Loucy (cell line): ENCODE data around the gene FOXP1.

ENCODE experiments used
- H2AFZ ChIP-seq: fragments of 200-600 bp; sonication (generic); 2 replicates; pipeline ENCODE4 v1.6.0; 2016; ENCODE audit warnings: antibody characterized with exemption, mild to moderate bottlenecking, low read length, moderate library complexity
- H3F3A ChIP-seq: fragments of 200-600 bp; 2 replicates; pipeline ENCODE4 v1.6.0; 2016; ENCODE audit warnings: antibody characterized with exemption, low read depth, mild to moderate bottlenecking
- H3K27me3 ChIP-seq: fragments of 200-600 bp; sonication (generic); 2 replicates; pipeline ENCODE4 v1.6.1; 2014; ENCODE audit warnings: low read length, mild to moderate bottlenecking; ENCODE audit not compliant: insufficient read depth, poor library complexity, severe bottlenecking
- H3K36me3 ChIP-seq: fragments of 200-600 bp; sonication (generic); 2 replicates; pipeline ENCODE4 v1.6.1; 2016; ENCODE audit warnings: low read length; ENCODE audit not compliant: insufficient read depth
- H3K4me1 ChIP-seq: fragments of 200-600 bp; sonication (generic); 2 replicates; pipeline ENCODE4 v1.5.1; 2014; ENCODE audit warnings: low read length, mild to moderate bottlenecking; ENCODE audit not compliant: insufficient read depth, poor library complexity, severe bottlenecking
- H3K4me2 ChIP-seq: fragments of 200-600 bp; sonication (generic); 2 replicates; pipeline ENCODE4 v1.6.0; 2014; ENCODE audit warnings: antibody characterized with exemption, low read length, low read depth, mild to moderate bottlenecking; ENCODE audit not compliant: poor library complexity, severe bottlenecking
- H3K4me3 ChIP-seq: fragments of 200-600 bp; sonication (generic); 2 replicates; pipeline ENCODE4 v1.5.1; 2014; ENCODE audit warnings: low read length, mild to moderate bottlenecking, mixed read lengths; ENCODE audit not compliant: poor library complexity, severe bottlenecking
- H3K79me2 ChIP-seq: fragments of 200-600 bp; sonication (generic); 2 replicates; pipeline ENCODE4 v1.6.1; 2014; ENCODE audit warnings: low read length; ENCODE audit not compliant: insufficient read depth
- H3K9ac ChIP-seq: fragments of 200-600 bp; sonication (generic); 2 replicates; pipeline ENCODE4 v1.6.0; 2014; ENCODE audit warnings: mild to moderate bottlenecking, low read depth, low read length, moderate library complexity; ENCODE audit not compliant: poor library complexity, severe bottlenecking
- H3K9me2 ChIP-seq: fragments of 200-600 bp; sonication (generic); replicated peaks from 2 replicates; pipeline ENCODE4 v1.6.1; 2016; ENCODE audit warnings: low read depth, low read length, mixed read lengths
- H3K9me3 ChIP-seq: fragments of 200-600 bp; sonication (generic); 2 replicates; pipeline ENCODE4 v1.6.1; 2014; ENCODE audit warnings: mild to moderate bottlenecking, antibody characterized with exemption, low read length, low read depth; ENCODE audit not compliant: insufficient read depth
- H4K20me1 ChIP-seq: fragments of 200-600 bp; sonication (generic); 2 replicates; pipeline ENCODE4 v1.6.0; 2014; ENCODE audit warnings: antibody characterized with exemption, low read length, mild to moderate bottlenecking; ENCODE audit not compliant: insufficient read depth, poor library complexity, severe bottlenecking
- EZH2phosphoT487 ChIP-seq: fragments of 200-600 bp; IDR thresholded peaks from 2 replicates; pipeline ENCODE4 v1.6.1; 2018; ENCODE audit warnings: antibody characterized with exemption, mild to moderate bottlenecking, moderate library complexity, borderline replicate concordance
- TF ChIP-seq, protein P1 (sequence below): fragments of 200-600 bp; sonication (generic); conservative IDR thresholded peaks from 2 replicates; pipeline ENCODE4 v1.5.1; 2014; ENCODE audit warnings: mild to moderate bottlenecking, antibody characterized with exemption, low read length

FOXP1 gene

DNA sequence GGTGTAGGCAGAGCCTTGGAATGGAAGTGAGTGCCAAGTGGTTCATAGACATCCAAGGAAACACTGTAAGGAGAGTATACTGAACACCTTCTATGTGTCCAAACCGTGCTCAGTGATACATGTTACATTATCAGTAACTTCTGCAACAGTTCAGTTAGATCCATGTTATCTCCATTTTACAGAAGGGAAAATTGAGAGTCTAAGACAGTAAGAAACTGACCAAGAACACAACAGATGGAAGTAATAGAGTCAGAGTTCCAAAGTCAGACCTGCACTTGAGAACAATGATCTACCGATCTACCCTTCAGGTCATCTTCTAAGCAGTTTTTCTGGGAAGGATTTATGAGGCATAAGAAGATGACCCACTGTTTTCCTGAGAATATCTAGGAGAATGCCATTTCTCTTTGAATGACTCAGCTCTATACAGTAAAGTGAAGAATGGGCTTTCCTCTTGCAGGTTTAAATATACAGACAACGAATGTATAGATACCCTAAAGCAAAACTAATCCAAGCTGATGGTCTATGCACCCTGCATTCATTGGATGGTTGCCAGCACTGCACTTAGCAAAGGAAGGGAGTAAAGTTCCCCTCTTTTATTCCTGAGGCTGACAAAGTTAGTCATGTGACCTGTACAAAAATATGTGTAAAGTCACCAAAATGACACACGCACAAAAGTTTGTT is 667.0 kb downstream of the FOXP1 start:
- H3K36me3 ChIP-seq: no peaks in the 10 kb centered on the region
- no peaks in the 10 kb centered on the region for H3K79me2 ChIP-seq
- no peaks in the 10 kb centered on the region for H3K27me3 ChIP-seq
- H2AFZ ChIP-seq: no peak overlapping the region; the same call in 1 of the 2 replicates
- no peaks in the 10 kb centered on the region for H3F3A ChIP-seq
- TF ChIP-seq EZH2phosphoT487: no peak
- TF ChIP-seq, protein P1, sequence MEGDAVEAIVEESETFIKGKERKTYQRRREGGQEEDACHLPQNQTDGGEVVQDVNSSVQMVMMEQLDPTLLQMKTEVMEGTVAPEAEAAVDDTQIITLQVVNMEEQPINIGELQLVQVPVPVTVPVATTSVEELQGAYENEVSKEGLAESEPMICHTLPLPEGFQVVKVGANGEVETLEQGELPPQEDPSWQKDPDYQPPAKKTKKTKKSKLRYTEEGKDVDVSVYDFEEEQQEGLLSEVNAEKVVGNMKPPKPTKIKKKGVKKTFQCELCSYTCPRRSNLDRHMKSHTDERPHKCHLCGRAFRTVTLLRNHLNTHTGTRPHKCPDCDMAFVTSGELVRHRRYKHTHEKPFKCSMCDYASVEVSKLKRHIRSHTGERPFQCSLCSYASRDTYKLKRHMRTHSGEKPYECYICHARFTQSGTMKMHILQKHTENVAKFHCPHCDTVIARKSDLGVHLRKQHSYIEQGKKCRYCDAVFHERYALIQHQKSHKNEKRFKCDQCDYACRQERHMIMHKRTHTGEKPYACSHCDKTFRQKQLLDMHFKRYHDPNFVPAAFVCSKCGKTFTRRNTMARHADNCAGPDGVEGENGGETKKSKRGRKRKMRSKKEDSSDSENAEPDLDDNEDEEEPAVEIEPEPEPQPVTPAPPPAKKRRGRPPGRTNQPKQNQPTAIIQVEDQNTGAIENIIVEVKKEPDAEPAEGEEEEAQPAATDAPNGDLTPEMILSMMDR: no peak
- no peak overlapping the region for H3K9ac ChIP-seq
- no peaks in the 10 kb centered on the region for H3K9me2 ChIP-seq
- H4K20me1 ChIP-seq: no peaks in the 10 kb centered on the region
- H3K9me3 ChIP-seq: no peaks in the 10 kb centered on the region
- H3K4me2 ChIP-seq: no peak overlapping the region
- peaks cover 10% of the 10 kb centered on the region for H3K4me1 ChIP-seq
- no peak overlapping the region for H3K4me3 ChIP-seq

DNA sequence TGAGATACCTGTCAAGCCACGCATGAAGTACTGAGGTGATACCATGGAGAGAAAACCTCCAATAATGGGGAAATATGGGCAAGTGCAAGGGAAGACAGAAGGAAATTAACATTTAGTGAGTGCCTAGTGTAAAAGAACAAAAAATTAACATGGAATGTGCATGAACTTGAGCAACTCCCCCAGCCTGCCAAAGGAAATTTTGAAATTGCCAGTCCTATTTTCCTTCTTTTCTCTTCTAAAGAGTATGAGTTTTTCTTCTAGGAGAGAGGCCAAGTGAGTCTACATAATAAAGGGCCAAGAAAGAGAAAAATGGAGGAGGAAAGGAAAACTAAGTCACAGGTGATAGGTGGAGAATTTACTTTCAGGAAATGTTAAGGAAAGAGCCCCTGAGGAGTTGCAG is 668.7 kb downstream of the FOXP1 start:
- Histone ChIP-seq H3K27me3 (no peaks in the 10 kb centered on the region), H3K4me2 (no peak overlapping the region), H3F3A (no peaks in the 10 kb centered on the region), H3K79me2 (no peaks in the 10 kb centered on the region), H3K4me1 (peaks cover 10% of the 10 kb centered on the region), H3K9me3 (no peaks in the 10 kb centered on the region), H4K20me1 (no peaks in the 10 kb centered on the region), H3K36me3 (no peaks in the 10 kb centered on the region), H3K9me2 (no peaks in the 10 kb centered on the region), H3K4me3 (no peak overlapping the region), H2AFZ (no peak overlapping the region), H3K9ac (no peak overlapping the region)
- no peak for TF ChIP-seq EZH2phosphoT487
- TF ChIP-seq, protein P1: no peak

DNA sequence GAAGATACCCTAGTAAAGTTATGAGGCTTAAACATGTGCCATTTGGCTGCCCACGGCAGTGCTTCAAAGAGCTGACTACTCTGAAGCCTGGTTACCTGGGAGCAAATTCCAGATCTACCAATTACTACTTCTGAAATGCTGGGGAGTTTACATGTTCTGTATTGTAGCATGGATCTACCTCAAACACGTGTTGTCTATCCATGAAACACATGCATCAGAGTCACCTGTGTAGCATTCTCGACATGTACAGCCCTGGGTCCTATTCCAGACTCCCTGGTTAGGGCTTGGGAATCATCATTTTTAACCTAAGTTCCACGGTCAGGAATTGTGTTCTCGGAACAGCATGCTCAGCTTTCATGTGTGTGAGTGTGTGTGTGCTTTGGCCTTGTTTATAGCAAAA is 671.8 kb downstream of the FOXP1 start:
- Histone ChIP-seq H3K79me2 (no peaks in the 10 kb centered on the region), H3K9me3 (no peaks in the 10 kb centered on the region), H4K20me1 (no peaks in the 10 kb centered on the region), H3K4me3 (no peak overlapping the region), H3K36me3 (no peaks in the 10 kb centered on the region), H3K4me1 (peaks cover under 1% of the 10 kb centered on the region), H3K27me3 (no peaks in the 10 kb centered on the region), H3K9ac (no peak overlapping the region), H3K4me2 (no peak overlapping the region), H3K9me2 (no peaks in the 10 kb centered on the region), H2AFZ (no peak overlapping the region), H3F3A (no peaks in the 10 kb centered on the region)
- TF ChIP-seq EZH2phosphoT487: no peak
- TF ChIP-seq, protein P1: no peak
